Measurements from ENCODE around the gene CASZ1. TPM values are rescaled to one million over a fixed set of nuclear protein-coding genes. Genes with fewer than 3 reads are reported as not detected.

The CASZ1 gene
- polyA plus RNA-seq, 1 donor, result 16.2 TPM

GRCh38 chr1:10662090-10662688 is 134.3 kb downstream of the CASZ1 start:
- H3K4me3 ChIP-seq (ENCODE audit: low read length), result no peak overlapping the region
- WGBS (ENCODE audit: insufficient coverage, low lambda C conversion rate), result no CpG with 5 or more reads among the region's 8 CpGs
- no peaks in the 10 kb centered on the region for H3K9me3 ChIP-seq (ENCODE audit: control insufficient read depth, low read depth, low read length)
- H3K36me3 ChIP-seq (ENCODE audit: control insufficient read depth, insufficient read depth, low read length), result peaks cover 34% of the 10 kb centered on the region
- H3K27ac ChIP-seq (ENCODE audit: low read length), result no peak overlapping the region
- peaks cover 28% of the 10 kb centered on the region for H3K4me1 ChIP-seq (ENCODE audit: control insufficient read depth, insufficient read depth, low read length)
- no peaks in the 10 kb centered on the region for H3K27me3 ChIP-seq (ENCODE audit: control insufficient read depth, insufficient read depth, low read length)
- no peak for DNase-seq

GRCh38 chr1:10661453-10661852 is 135.0 kb downstream of the CASZ1 start:
- H3K4me3 ChIP-seq (ENCODE audit: low read length), result no peak overlapping the region
- no peak for DNase-seq
- no peaks in the 10 kb centered on the region for H3K27me3 ChIP-seq (ENCODE audit: control insufficient read depth, insufficient read depth, low read length)
- 100% methylated on average over 2 of the region's 5 CpGs for WGBS (ENCODE audit: insufficient coverage, low lambda C conversion rate)
- H3K27ac ChIP-seq (ENCODE audit: low read length), result no peak overlapping the region
- peaks cover 22% of the 10 kb centered on the region for H3K4me1 ChIP-seq (ENCODE audit: control insufficient read depth, insufficient read depth, low read length)
- no peaks in the 10 kb centered on the region for H3K9me3 ChIP-seq (ENCODE audit: control insufficient read depth, low read depth, low read length)
- peaks cover 38% of the 10 kb centered on the region for H3K36me3 ChIP-seq (ENCODE audit: control insufficient read depth, insufficient read depth, low read length)

- DNase-seq, result no peak
- Histone ChIP-seq H3K4me3 (ENCODE audit: low read length) (no peak overlapping the region), H3K27me3 (ENCODE audit: control insufficient read depth, insufficient read depth, low read length) (no peaks in the 10 kb centered on the region), H3K36me3 (ENCODE audit: control insufficient read depth, insufficient read depth, low read length) (peaks cover 44% of the 10 kb centered on the region), H3K27ac (ENCODE audit: low read length) (no peak overlapping the region), H3K4me1 (ENCODE audit: control insufficient read depth, insufficient read depth, low read length) (peaks cover 18% of the 10 kb centered on the region), H3K9me3 (ENCODE audit: control insufficient read depth, low read depth, low read length) (no peaks in the 10 kb centered on the region)
- WGBS (ENCODE audit: insufficient coverage, low lambda C conversion rate), result no CpG with 5 or more reads among the region's 52 CpGs
Observed at GRCh38 chr1:10659646-10660540, 136.6 kb downstream of the CASZ1 start.

- Histone ChIP-seq H3K4me1 (ENCODE audit: control insufficient read depth, insufficient read depth, low read length) (peaks cover 16% of the 10 kb centered on the region), H3K27me3 (ENCODE audit: control insufficient read depth, insufficient read depth, low read length) (no peaks in the 10 kb centered on the region), H3K4me3 (ENCODE audit: low read length) (no peak overlapping the region), H3K36me3 (ENCODE audit: control insufficient read depth, insufficient read depth, low read length) (peaks cover 41% of the 10 kb centered on the region), H3K27ac (ENCODE audit: low read length) (no peak overlapping the region), H3K9me3 (ENCODE audit: control insufficient read depth, low read depth, low read length) (no peaks in the 10 kb centered on the region)
- no CpG with 5 or more reads among the region's 18 CpGs for WGBS (ENCODE audit: insufficient coverage, low lambda C conversion rate)
- no peak for DNase-seq
Observed at GRCh38 chr1:10659218-10659617, 137.2 kb downstream of the CASZ1 start.

GRCh38 chr1:10658396-10659066 is 137.9 kb downstream of the CASZ1 start:
- DNase-seq, result no peak
- H3K9me3 ChIP-seq (ENCODE audit: control insufficient read depth, low read depth, low read length), result peaks cover 4% of the 10 kb centered on the region
- no peak overlapping the region for H3K27ac ChIP-seq (ENCODE audit: low read length)
- no peaks in the 10 kb centered on the region for H3K27me3 ChIP-seq (ENCODE audit: control insufficient read depth, insufficient read depth, low read length)
- peaks cover 11% of the 10 kb centered on the region for H3K4me1 ChIP-seq (ENCODE audit: control insufficient read depth, insufficient read depth, low read length)
- peaks cover 44% of the 10 kb centered on the region for H3K36me3 ChIP-seq (ENCODE audit: control insufficient read depth, insufficient read depth, low read length)
- WGBS (ENCODE audit: insufficient coverage, low lambda C conversion rate), result no CpG with 5 or more reads among the region's 19 CpGs
- no peak overlapping the region for H3K4me3 ChIP-seq (ENCODE audit: low read length)

- Histone ChIP-seq H3K9me3 (ENCODE audit: control insufficient read depth, low read depth, low read length) (peaks cover 5% of the 10 kb centered on the region), H3K27ac (ENCODE audit: low read length) (no peak overlapping the region), H3K4me1 (ENCODE audit: control insufficient read depth, insufficient read depth, low read length) (no peaks in the 10 kb centered on the region), H3K36me3 (ENCODE audit: control insufficient read depth, insufficient read depth, low read length) (peaks cover 55% of the 10 kb centered on the region), H3K4me3 (ENCODE audit: low read length) (no peak overlapping the region), H3K27me3 (ENCODE audit: control insufficient read depth, insufficient read depth, low read length) (no peaks in the 10 kb centered on the region)
- no CpG with 5 or more reads among the region's 29 CpGs for WGBS (ENCODE audit: insufficient coverage, low lambda C conversion rate)
- DNase-seq, result no peak
Observed at GRCh38 chr1:10657088-10657847, 139.2 kb downstream of the CASZ1 start.

- peaks cover 6% of the 10 kb centered on the region for H3K9me3 ChIP-seq (ENCODE audit: control insufficient read depth, low read depth, low read length)
- no CpG with 5 or more reads among the region's 15 CpGs for WGBS (ENCODE audit: insufficient coverage, low lambda C conversion rate)
- H3K27me3 ChIP-seq (ENCODE audit: control insufficient read depth, insufficient read depth, low read length), result no peaks in the 10 kb centered on the region
- no peaks in the 10 kb centered on the region for H3K4me1 ChIP-seq (ENCODE audit: control insufficient read depth, insufficient read depth, low read length)
- DNase-seq, result no peak
- no peak overlapping the region for H3K27ac ChIP-seq (ENCODE audit: low read length)
- peaks cover 58% of the 10 kb centered on the region for H3K36me3 ChIP-seq (ENCODE audit: control insufficient read depth, insufficient read depth, low read length)
- H3K4me3 ChIP-seq (ENCODE audit: low read length), result no peak overlapping the region
Observed at GRCh38 chr1:10656431-10656830, 140.0 kb downstream of the CASZ1 start.

GRCh38 chr1:10655002-10655401 is 141.4 kb downstream of the CASZ1 start:
- peaks cover 59% of the 10 kb centered on the region for H3K36me3 ChIP-seq (ENCODE audit: control insufficient read depth, insufficient read depth, low read length)
- no peaks in the 10 kb centered on the region for H3K4me1 ChIP-seq (ENCODE audit: control insufficient read depth, insufficient read depth, low read length)
- H3K9me3 ChIP-seq (ENCODE audit: control insufficient read depth, low read depth, low read length), result peaks cover 8% of the 10 kb centered on the region
- no peaks in the 10 kb centered on the region for H3K27me3 ChIP-seq (ENCODE audit: control insufficient read depth, insufficient read depth, low read length)
- DNase-seq, result no peak
- peak overlapping the region; percentile 23 for H3K27ac ChIP-seq (ENCODE audit: low read length)
- no peak overlapping the region for H3K4me3 ChIP-seq (ENCODE audit: low read length)
- WGBS (ENCODE audit: insufficient coverage, low lambda C conversion rate), result no CpG with 5 or more reads among the region's 10 CpGs

GRCh38 chr1:10653370-10654125 is 142.9 kb downstream of the CASZ1 start:
- no peak for DNase-seq
- Histone ChIP-seq H3K4me1 (ENCODE audit: control insufficient read depth, insufficient read depth, low read length) (no peaks in the 10 kb centered on the region), H3K9me3 (ENCODE audit: control insufficient read depth, low read depth, low read length) (peaks cover 8% of the 10 kb centered on the region), H3K27ac (ENCODE audit: low read length) (no peak overlapping the region), H3K27me3 (ENCODE audit: control insufficient read depth, insufficient read depth, low read length) (no peaks in the 10 kb centered on the region), H3K4me3 (ENCODE audit: low read length) (no peak overlapping the region), H3K36me3 (ENCODE audit: control insufficient read depth, insufficient read depth, low read length) (peaks cover 56% of the 10 kb centered on the region)
- no CpG with 5 or more reads among the region's 41 CpGs for WGBS (ENCODE audit: insufficient coverage, low lambda C conversion rate)

All from large intestine (tissue), 3 donors.